Measurements from ENCODE around the gene RANBP6.
"Not testable (repeated sequence)": the region's sequence is repeated elsewhere in the genome, so short reads cannot be mapped to it uniquely, and the experiment has no call there.

Gene RANBP6

GRCh38 chr9:6015278-6016157 lies at the start of gene RANBP6:
RANBP6 (minus strand) TSS chr9:6015624; CDS start chr9:6015607, 17 bp downstream.
- Histone ChIP-seq H3K27me3 (ENCODE audit: control insufficient read depth in 2 of 2, insufficient read depth in 2 of 2, low read length in 2 of 2) (no peaks in the 10 kb centered on the region), H3K9ac (ENCODE audit: low read depth in 1 of 2, low read length in 2 of 2) (peak within 1 kb of the TSS; percentile 86 to 93), H3K4me3 (ENCODE audit: low read length in 2 of 2) (peak within 1 kb of the TSS; percentile 94 to 100), H3K4me1 (ENCODE audit: control insufficient read depth in 2 of 2, insufficient read depth in 2 of 2, low read length in 2 of 2) (peaks cover 9 to 11% of the 10 kb centered on the region in 2 donors), H3K36me3 (ENCODE audit: control insufficient read depth in 2 of 2, insufficient read depth in 2 of 2, low read length in 2 of 2) (peaks cover 4 to 8% of the 10 kb centered on the region in 2 donors), H3K27ac (ENCODE audit: low read depth in 2 of 2, low read length in 2 of 2) (peak within 1 kb of the TSS; percentile 74 to 78), H3K9me3 (ENCODE audit: control insufficient read depth in 2 of 2, low read length in 2 of 2) (no peaks in the 10 kb centered on the region)

- H3K4me3 ChIP-seq (ENCODE audit: low read length in 2 of 2); H3K27ac ChIP-seq (ENCODE audit: low read depth in 2 of 2, low read length in 2 of 2); H3K36me3 ChIP-seq (ENCODE audit: control insufficient read depth in 2 of 2, insufficient read depth in 2 of 2, low read length in 2 of 2); H3K9ac ChIP-seq (ENCODE audit: low read depth in 1 of 2, low read length in 2 of 2); H3K9me3 ChIP-seq (ENCODE audit: control insufficient read depth in 2 of 2, low read length in 2 of 2); H3K4me1 ChIP-seq (ENCODE audit: control insufficient read depth in 2 of 2, insufficient read depth in 2 of 2, low read length in 2 of 2); H3K27me3 ChIP-seq (ENCODE audit: control insufficient read depth in 2 of 2, insufficient read depth in 2 of 2, low read length in 2 of 2): not testable (repeated sequence)
Observed at GRCh38 chr9:6063146-6063545, 47.7 kb upstream of the RANBP6 start.

GRCh38 chr9:6055666-6056065 lies 40.2 kb upstream of the RANBP6 start:
- no peak overlapping the region for H3K4me3 ChIP-seq (ENCODE audit: low read length in 2 of 2)
- H3K27ac ChIP-seq (ENCODE audit: low read depth in 2 of 2, low read length in 2 of 2) = no peak overlapping the region
- H3K27me3 ChIP-seq (ENCODE audit: control insufficient read depth in 2 of 2, insufficient read depth in 2 of 2, low read length in 2 of 2) = no peaks in the 10 kb centered on the region
- H3K36me3 ChIP-seq (ENCODE audit: control insufficient read depth in 2 of 2, insufficient read depth in 2 of 2, low read length in 2 of 2) = no peaks in the 10 kb centered on the region
- no peaks in the 10 kb centered on the region for H3K9me3 ChIP-seq (ENCODE audit: control insufficient read depth in 2 of 2, low read length in 2 of 2)
- H3K4me1 ChIP-seq (ENCODE audit: control insufficient read depth in 2 of 2, insufficient read depth in 2 of 2, low read length in 2 of 2) = no peaks in the 10 kb centered on the region
- no peak overlapping the region for H3K9ac ChIP-seq (ENCODE audit: low read depth in 1 of 2, low read length in 2 of 2)

- Histone ChIP-seq H3K4me1 (ENCODE audit: control insufficient read depth in 2 of 2, insufficient read depth in 2 of 2, low read length in 2 of 2) (no peaks in the 10 kb centered on the region), H3K4me3 (ENCODE audit: low read length in 2 of 2) (no peak overlapping the region), H3K27ac (ENCODE audit: low read depth in 2 of 2, low read length in 2 of 2) (no peak overlapping the region), H3K9ac (ENCODE audit: low read depth in 1 of 2, low read length in 2 of 2) (no peak overlapping the region), H3K9me3 (ENCODE audit: control insufficient read depth in 2 of 2, low read length in 2 of 2) (no peaks in the 10 kb centered on the region), H3K36me3 (ENCODE audit: control insufficient read depth in 2 of 2, insufficient read depth in 2 of 2, low read length in 2 of 2) (no peaks in the 10 kb centered on the region), H3K27me3 (ENCODE audit: control insufficient read depth in 2 of 2, insufficient read depth in 2 of 2, low read length in 2 of 2) (no peaks in the 10 kb centered on the region)
Observed at GRCh38 chr9:6055216-6055615, 39.8 kb upstream of the RANBP6 start.

- Histone ChIP-seq H3K4me3 (ENCODE audit: low read length in 2 of 2) (no peak overlapping the region), H3K9ac (ENCODE audit: low read depth in 1 of 2, low read length in 2 of 2) (no peak overlapping the region), H3K4me1 (ENCODE audit: control insufficient read depth in 2 of 2, insufficient read depth in 2 of 2, low read length in 2 of 2) (no peaks in the 10 kb centered on the region), H3K27ac (ENCODE audit: low read depth in 2 of 2, low read length in 2 of 2) (no peak overlapping the region), H3K27me3 (ENCODE audit: control insufficient read depth in 2 of 2, insufficient read depth in 2 of 2, low read length in 2 of 2) (no peaks in the 10 kb centered on the region), H3K9me3 (ENCODE audit: control insufficient read depth in 2 of 2, low read length in 2 of 2) (no peaks in the 10 kb centered on the region), H3K36me3 (ENCODE audit: control insufficient read depth in 2 of 2, insufficient read depth in 2 of 2, low read length in 2 of 2) (no peaks in the 10 kb centered on the region)
Observed at GRCh38 chr9:6054280-6055099, 39.1 kb upstream of the RANBP6 start.

- H3K4me3 ChIP-seq (ENCODE audit: low read length in 2 of 2) = no peak overlapping the region
- no peak overlapping the region for H3K9ac ChIP-seq (ENCODE audit: low read depth in 1 of 2, low read length in 2 of 2)
- H3K4me1 ChIP-seq (ENCODE audit: control insufficient read depth in 2 of 2, insufficient read depth in 2 of 2, low read length in 2 of 2) = no peaks in the 10 kb centered on the region
- H3K9me3 ChIP-seq (ENCODE audit: control insufficient read depth in 2 of 2, low read length in 2 of 2) = no peaks in the 10 kb centered on the region
- no peak overlapping the region for H3K27ac ChIP-seq (ENCODE audit: low read depth in 2 of 2, low read length in 2 of 2)
- no peaks in the 10 kb centered on the region for H3K27me3 ChIP-seq (ENCODE audit: control insufficient read depth in 2 of 2, insufficient read depth in 2 of 2, low read length in 2 of 2)
- no peaks in the 10 kb centered on the region for H3K36me3 ChIP-seq (ENCODE audit: control insufficient read depth in 2 of 2, insufficient read depth in 2 of 2, low read length in 2 of 2)
Observed at GRCh38 chr9:6052293-6052919, 37.0 kb upstream of the RANBP6 start.

- Histone ChIP-seq H3K27ac (ENCODE audit: low read depth in 2 of 2, low read length in 2 of 2) (no peak overlapping the region), H3K4me3 (ENCODE audit: low read length in 2 of 2) (no peak overlapping the region), H3K27me3 (ENCODE audit: control insufficient read depth in 2 of 2, insufficient read depth in 2 of 2, low read length in 2 of 2) (no peaks in the 10 kb centered on the region), H3K9me3 (ENCODE audit: control insufficient read depth in 2 of 2, low read length in 2 of 2) (no peaks in the 10 kb centered on the region), H3K9ac (ENCODE audit: low read depth in 1 of 2, low read length in 2 of 2) (no peak overlapping the region), H3K36me3 (ENCODE audit: control insufficient read depth in 2 of 2, insufficient read depth in 2 of 2, low read length in 2 of 2) (no peaks in the 10 kb centered on the region), H3K4me1 (ENCODE audit: control insufficient read depth in 2 of 2, insufficient read depth in 2 of 2, low read length in 2 of 2) (no peaks in the 10 kb centered on the region)
Observed at GRCh38 chr9:6051511-6051950, 36.1 kb upstream of the RANBP6 start.

GRCh38 chr9:6049798-6050197 lies 34.4 kb upstream of the RANBP6 start:
- no peaks in the 10 kb centered on the region for H3K9me3 ChIP-seq (ENCODE audit: control insufficient read depth in 2 of 2, low read length in 2 of 2)
- H3K27ac ChIP-seq (ENCODE audit: low read depth in 2 of 2, low read length in 2 of 2) = no peak overlapping the region
- H3K4me3 ChIP-seq (ENCODE audit: low read length in 2 of 2) = no peak overlapping the region
- no peak overlapping the region for H3K9ac ChIP-seq (ENCODE audit: low read depth in 1 of 2, low read length in 2 of 2)
- no peaks in the 10 kb centered on the region for H3K4me1 ChIP-seq (ENCODE audit: control insufficient read depth in 2 of 2, insufficient read depth in 2 of 2, low read length in 2 of 2)
- H3K27me3 ChIP-seq (ENCODE audit: control insufficient read depth in 2 of 2, insufficient read depth in 2 of 2, low read length in 2 of 2) = no peaks in the 10 kb centered on the region
- no peaks in the 10 kb centered on the region for H3K36me3 ChIP-seq (ENCODE audit: control insufficient read depth in 2 of 2, insufficient read depth in 2 of 2, low read length in 2 of 2)

GRCh38 chr9:6048039-6048438 lies 32.6 kb upstream of the RANBP6 start:
- no peak overlapping the region for H3K9ac ChIP-seq (ENCODE audit: low read depth in 1 of 2, low read length in 2 of 2)
- no peak overlapping the region for H3K27ac ChIP-seq (ENCODE audit: low read depth in 2 of 2, low read length in 2 of 2)
- no peaks in the 10 kb centered on the region for H3K9me3 ChIP-seq (ENCODE audit: control insufficient read depth in 2 of 2, low read length in 2 of 2)
- no peaks in the 10 kb centered on the region for H3K27me3 ChIP-seq (ENCODE audit: control insufficient read depth in 2 of 2, insufficient read depth in 2 of 2, low read length in 2 of 2)
- H3K36me3 ChIP-seq (ENCODE audit: control insufficient read depth in 2 of 2, insufficient read depth in 2 of 2, low read length in 2 of 2) = no peaks in the 10 kb centered on the region
- H3K4me1 ChIP-seq (ENCODE audit: control insufficient read depth in 2 of 2, insufficient read depth in 2 of 2, low read length in 2 of 2) = no peaks in the 10 kb centered on the region
- H3K4me3 ChIP-seq (ENCODE audit: low read length in 2 of 2) = no peak overlapping the region

- no peaks in the 10 kb centered on the region for H3K4me1 ChIP-seq (ENCODE audit: control insufficient read depth in 2 of 2, insufficient read depth in 2 of 2, low read length in 2 of 2)
- no peak overlapping the region for H3K4me3 ChIP-seq (ENCODE audit: low read length in 2 of 2)
- H3K9me3 ChIP-seq (ENCODE audit: control insufficient read depth in 2 of 2, low read length in 2 of 2) = no peaks in the 10 kb centered on the region
- no peaks in the 10 kb centered on the region for H3K27me3 ChIP-seq (ENCODE audit: control insufficient read depth in 2 of 2, insufficient read depth in 2 of 2, low read length in 2 of 2)
- H3K9ac ChIP-seq (ENCODE audit: low read depth in 1 of 2, low read length in 2 of 2) = no peak overlapping the region
- no peak overlapping the region for H3K27ac ChIP-seq (ENCODE audit: low read depth in 2 of 2, low read length in 2 of 2)
- no peaks in the 10 kb centered on the region for H3K36me3 ChIP-seq (ENCODE audit: control insufficient read depth in 2 of 2, insufficient read depth in 2 of 2, low read length in 2 of 2)
Observed at GRCh38 chr9:6047020-6047419, 31.6 kb upstream of the RANBP6 start.

Measured in mucosa of rectum (tissue), 2 donors.